Prostate gland (tissue), 2 donors: Measurements from ENCODE around the gene RNF26. TPM values are rescaled to one million over a fixed set of nuclear protein-coding genes. Genes with fewer than 3 reads are reported as not detected.

Experiments
- DNase-seq: peaks from one replicate; pipeline ENCODE4 v3.0.0-alpha.2; 2019; ENCODE audit warnings: low spot score
- H3K27ac ChIP-seq, 2 donors: fragments of 200-600 bp; sonication (generic); 2 replicates each; pipeline ENCODE4 v1.5.1; 2017 to 2019
- H3K27me3 ChIP-seq: fragments of 200-600 bp; sonication (generic); replicated peaks from 2 replicates; pipeline ENCODE4 v1.5.1; 2019; ENCODE audit not compliant: insufficient read depth
- H3K36me3 ChIP-seq, 2 donors: fragments of 200-600 bp; sonication (generic); 1 replicate in 1 of 2; 2 replicates in 1 of 2; pipeline versions ENCODE4 v1.5.1 to v1.8.1; 2017 to 2019
- H3K4me1 ChIP-seq: fragments of 200-600 bp; sonication (generic); replicated peaks from 2 replicates; pipeline ENCODE4 v1.5.1; 2019
- H3K4me3 ChIP-seq, 2 donors: fragments of 200-600 bp; sonication (generic); 2 replicates each; pipeline ENCODE4 v1.5.1; 2017 to 2019
- H3K9me3 ChIP-seq: fragments of 200-600 bp; sonication (generic); 2 replicates; pipeline ENCODE4 v1.5.1; 2017
- POLR2A ChIP-seq: fragments of 450-650 bp; IDR thresholded peaks from one replicate; pipeline ENCODE4 v1.6.1; 2016; ENCODE audit warnings: antibody characterized with exemption, mild to moderate bottlenecking
- POLR2AphosphoS5 ChIP-seq: sonication (generic); formaldehyde crosslinking; IDR thresholded peaks from one replicate; pipeline ENCODE4 v1.6.1; 2017; ENCODE audit warnings: antibody characterized with exemption
- WGBS: methylation state at CpG from one replicate; pipeline ENCODE4 v1.1.5; 2018; 5-methylcytosine and 5-hydroxymethylcytosine counted together
- intact Hi-C: fragments of 100-400 bp; cut with DNase I; formaldehyde crosslinking; loops from one replicate; pipeline ENCODE4 v1.14.2; 2022
- total RNA-seq, 2 donors: library from RNA; depleted of rRNA; stranded (reverse); fragments of >200 nt; gene quantifications; one replicate each; pipeline ENCODE4 v1.1.0, GENCODE V29; 2016
- TF ChIP-seq, protein P1 (sequence below), 4 experiments: fragments of 200-600 bp in 2 of 4; fragments of 450-650 bp in 2 of 4; sonication (generic) in 2 of 4; IDR thresholded peaks; 1 replicate in 3 of 4; 2 replicates in 1 of 4; pipeline ENCODE4 v1.5.1; 2016 to 2019; ENCODE audit warnings: antibody characterized with exemption in 4 of 4, mild to moderate bottlenecking in 2 of 4, moderate library complexity in 2 of 4

RNF26 gene
- total RNA-seq, 2 donors from 2014 or later: 17.6 to 34.2 TPM

GRCh38 chr11:119335091-119335654 is 846 bp downstream of the RNF26 start:
- WGBS: 62% methylated on average over 15 of the region's 15 CpGs

GRCh38 chr11:119335655-119336543 is 1.6 kb downstream of the RNF26 start:
- intact Hi-C loops: no loop called here
- no peak overlapping the region for H3K27ac ChIP-seq
- TF ChIP-seq POLR2AphosphoS5: no peak
- TF ChIP-seq POLR2A: no peak
- TF ChIP-seq, protein P1, sequence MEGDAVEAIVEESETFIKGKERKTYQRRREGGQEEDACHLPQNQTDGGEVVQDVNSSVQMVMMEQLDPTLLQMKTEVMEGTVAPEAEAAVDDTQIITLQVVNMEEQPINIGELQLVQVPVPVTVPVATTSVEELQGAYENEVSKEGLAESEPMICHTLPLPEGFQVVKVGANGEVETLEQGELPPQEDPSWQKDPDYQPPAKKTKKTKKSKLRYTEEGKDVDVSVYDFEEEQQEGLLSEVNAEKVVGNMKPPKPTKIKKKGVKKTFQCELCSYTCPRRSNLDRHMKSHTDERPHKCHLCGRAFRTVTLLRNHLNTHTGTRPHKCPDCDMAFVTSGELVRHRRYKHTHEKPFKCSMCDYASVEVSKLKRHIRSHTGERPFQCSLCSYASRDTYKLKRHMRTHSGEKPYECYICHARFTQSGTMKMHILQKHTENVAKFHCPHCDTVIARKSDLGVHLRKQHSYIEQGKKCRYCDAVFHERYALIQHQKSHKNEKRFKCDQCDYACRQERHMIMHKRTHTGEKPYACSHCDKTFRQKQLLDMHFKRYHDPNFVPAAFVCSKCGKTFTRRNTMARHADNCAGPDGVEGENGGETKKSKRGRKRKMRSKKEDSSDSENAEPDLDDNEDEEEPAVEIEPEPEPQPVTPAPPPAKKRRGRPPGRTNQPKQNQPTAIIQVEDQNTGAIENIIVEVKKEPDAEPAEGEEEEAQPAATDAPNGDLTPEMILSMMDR (IDR thresholded peaks at IDR 0.05): no peak
- H3K4me3 ChIP-seq: no peak overlapping the region
- H3K36me3 ChIP-seq: no peaks in the 10 kb centered on the region
- H3K27me3 ChIP-seq: no peaks in the 10 kb centered on the region
- WGBS: 88% methylated on average over 30 of the region's 30 CpGs
- DNase-seq: no peak
- no peaks in the 10 kb centered on the region for H3K9me3 ChIP-seq
- peaks cover 20% of the 10 kb centered on the region for H3K4me1 ChIP-seq

More at GRCh38 chr11:119335091-119335654, 846 bp downstream of the RNF26 start:
- peak overlapping the region; percentile 63 to 84 for H3K4me3 ChIP-seq
- intact Hi-C loops: no loop called here
- TF ChIP-seq POLR2A (no peak), POLR2AphosphoS5 (no peak)
- TF ChIP-seq, protein P1 (IDR thresholded peaks at IDR 0.05): no peak
- no peaks in the 10 kb centered on the region for H3K27me3 ChIP-seq
- DNase-seq: no peak
- no peaks in the 10 kb centered on the region for H3K9me3 ChIP-seq
- peak overlapping the region; percentile 77 to 80 for H3K27ac ChIP-seq
- peaks cover 12% of the 10 kb centered on the region for H3K4me1 ChIP-seq
- H3K36me3 ChIP-seq: no peaks in the 10 kb centered on the region

DNA sequence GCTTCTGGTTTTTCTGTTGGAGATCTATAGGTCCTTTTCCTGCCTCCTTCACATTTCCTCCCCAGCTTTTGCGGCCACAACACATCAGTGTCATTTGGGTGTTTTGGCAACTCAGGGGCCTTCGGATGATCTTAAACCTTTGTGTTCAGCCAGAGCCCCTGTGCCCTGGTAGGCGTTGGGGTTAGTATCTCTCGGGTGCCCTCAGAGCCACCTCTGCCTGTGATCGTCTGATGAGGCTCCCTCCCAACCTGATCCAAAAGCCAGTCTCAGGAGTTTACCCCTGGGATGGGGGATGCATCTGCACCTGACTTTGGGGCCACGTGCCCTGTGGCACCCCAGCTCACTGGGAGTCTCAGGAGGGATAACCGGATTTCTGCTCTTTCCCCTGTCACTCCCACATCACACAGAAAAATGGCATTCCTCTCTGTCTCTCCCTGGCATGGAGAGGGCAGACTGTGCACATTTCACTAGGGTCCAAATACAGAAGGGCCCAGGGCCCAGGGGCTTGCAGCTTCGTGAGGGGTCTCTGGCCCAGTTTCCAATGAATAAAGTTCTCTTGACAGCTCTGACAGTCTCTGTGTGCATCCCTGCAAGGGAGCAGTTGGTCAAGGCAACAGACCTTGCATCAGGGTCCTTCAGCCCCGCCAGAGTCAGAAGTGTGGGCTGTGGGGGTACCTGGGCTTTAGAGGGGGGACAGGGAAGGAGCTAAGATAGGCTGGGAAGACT is 2.6 kb downstream of the RNF26 start:
- Histone ChIP-seq H3K27me3 (no peaks in the 10 kb centered on the region), H3K9me3 (no peaks in the 10 kb centered on the region), H3K4me1 (peaks cover 20% of the 10 kb centered on the region), H3K4me3 (no peak overlapping the region), H3K27ac (no peak overlapping the region), H3K36me3 (no peaks in the 10 kb centered on the region)
- 82% methylated on average over 9 of the region's 9 CpGs for WGBS
- DNase-seq: no peak
- intact Hi-C loops: no loop called here
- TF ChIP-seq POLR2A (no peak), POLR2AphosphoS5 (no peak)
- TF ChIP-seq, protein P1 (IDR thresholded peaks at IDR 0.05): no peak

DNA sequence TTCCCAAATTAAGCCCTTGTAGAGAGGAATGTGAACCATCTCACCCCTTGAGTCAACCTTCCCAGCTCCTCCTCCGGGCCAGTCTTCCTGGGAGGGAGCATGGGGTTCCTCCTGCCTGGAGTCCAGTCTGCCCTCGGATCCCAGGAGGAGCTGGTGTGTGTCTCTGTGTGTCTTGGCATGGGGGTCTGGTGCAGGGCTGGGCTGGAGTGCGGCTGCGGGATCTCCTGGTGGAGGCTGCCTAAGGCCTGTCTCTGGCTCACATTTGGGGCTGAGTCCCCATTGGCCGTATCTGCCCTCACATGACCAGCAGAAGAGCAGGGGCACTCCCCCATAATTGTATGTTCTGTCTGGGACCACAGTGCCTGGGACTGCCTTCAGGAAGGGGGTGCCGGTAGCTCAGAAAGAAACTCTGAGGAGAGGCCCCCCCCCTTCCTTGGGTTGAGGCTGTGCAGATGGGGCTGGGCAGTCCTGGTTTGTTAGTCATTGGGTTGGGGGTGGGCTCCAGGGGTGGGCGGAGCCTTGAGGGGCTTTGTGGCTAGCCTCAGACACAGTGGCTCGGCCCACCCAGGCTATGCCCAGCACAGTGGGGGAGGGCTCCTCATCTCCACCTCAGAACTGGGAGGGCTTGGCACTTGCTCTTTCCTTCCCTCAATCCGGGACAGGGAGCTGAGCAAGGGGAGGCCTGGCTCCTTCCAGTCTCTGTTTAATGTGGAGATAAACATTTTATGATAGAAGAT is 3.4 kb downstream of the RNF26 start:
- no peaks in the 10 kb centered on the region for H3K9me3 ChIP-seq
- intact Hi-C loops: loop anchor here (2.0 kb wide), 1 partner anchor 131 kb away; the partner anchor contains the start of gene CBL
- no peak overlapping the region for H3K27ac ChIP-seq
- no peak for DNase-seq
- H3K4me1 ChIP-seq: peaks cover 20% of the 10 kb centered on the region
- TF ChIP-seq, protein P1 (IDR thresholded peaks at IDR 0.05): no peak
- no peak for TF ChIP-seq POLR2AphosphoS5
- TF ChIP-seq POLR2A: no peak
- H3K4me3 ChIP-seq: no peak overlapping the region
- H3K27me3 ChIP-seq: no peaks in the 10 kb centered on the region
- 36% methylated on average over 9 of the region's 9 CpGs for WGBS
- H3K36me3 ChIP-seq: no peaks in the 10 kb centered on the region
